SK-N-SH (cell line): ENCODE measurements around the gene GNA14. TPM values are rescaled to one million over a fixed set of nuclear protein-coding genes. Genes with fewer than 3 reads are reported as not detected.

Experiments
- CTCF ChIA-PET: fragments of 300-600, 350-600 bp; formaldehyde crosslinking; extraction: SDS; loops from one replicate; lab custom pipeline; 2021; lab: Yijun Ruan, JAX
- POLR2A ChIA-PET: fragments of 350-600 bp; sonication (Branson Sonifier 250); formaldehyde crosslinking; extraction: SDS; loops from one replicate; lab custom pipeline; 2020; ENCODE audit warnings: antibody characterized with exemption, inconsistent platforms; lab: Yijun Ruan, JAX
- DNase-seq: peaks from one replicate; pipeline ENCODE4 v3.0.0; 2012
- H2AFZ ChIP-seq: fragments of 200-600 bp; sonication (generic); 2 replicates; pipeline ENCODE4 v1.8.1; 2016; ENCODE audit warnings: antibody characterized with exemption, mild to moderate bottlenecking, low read depth
- H3F3A ChIP-seq: fragments of 200-600 bp; sonication (generic); replicated peaks from 2 replicates; pipeline ENCODE3; 2016; ENCODE audit warnings: antibody characterized with exemption, mild to moderate bottlenecking; ENCODE audit not compliant: insufficient read depth
- H3K27ac ChIP-seq, 2 experiments: fragments of 200-500 bp in 1 of 2; fragments of 200-600 bp in 1 of 2; sonication (Bioruptor generic) in 1 of 2; sonication (generic), shearing (Covaris generic) in 1 of 2; 2 replicates each; pipeline versions ENCODE4 v1.5.1 to v1.6.1; 2014 to 2016; ENCODE audit warnings: low read depth in 2 of 2, inconsistent platforms in 1 of 2, low read length in 1 of 2, mild to moderate bottlenecking in 1 of 2, mixed read lengths in 1 of 2
- H3K27me3 ChIP-seq: fragments of 200-600 bp; sonication (generic), shearing (Covaris generic); 2 replicates; pipeline ENCODE4 v1.6.1; 2016; ENCODE audit warnings: mixed run types; ENCODE audit not compliant: insufficient read depth
- H3K36me3 ChIP-seq, 2 experiments: fragments of 200-500 bp in 1 of 2; fragments of 200-600 bp in 1 of 2; sonication (Bioruptor generic) in 1 of 2; sonication (generic) in 1 of 2; replicated peaks in 1 of 2; 2 replicates each; pipeline versions ENCODE3 to v1.5.1; 2014 to 2016; ENCODE audit warnings: low read length in 1 of 2, mild to moderate bottlenecking in 1 of 2; ENCODE audit not compliant: insufficient read depth in 2 of 2, control insufficient read depth in 1 of 2
- H3K4me1 ChIP-seq, 2 experiments: fragments of 200-500 bp in 1 of 2; fragments of 200-600 bp in 1 of 2; sonication (Bioruptor generic) in 1 of 2; sonication (generic), shearing (Covaris generic) in 1 of 2; 2 replicates each; pipeline versions ENCODE4 v1.5.1 to v1.6.1; 2014 to 2016; ENCODE audit warnings: low read depth in 1 of 2, low read length in 1 of 2, mixed run types in 1 of 2; ENCODE audit not compliant: insufficient read depth in 2 of 2, control insufficient read depth in 1 of 2
- H3K4me2 ChIP-seq: fragments of 200-600 bp; sonication (generic), shearing (Covaris generic); 2 replicates; pipeline ENCODE4 v1.6.1; 2017; ENCODE audit warnings: mixed run types
- H3K4me3 ChIP-seq, 2 experiments: fragments of 200-500 bp in 1 of 2; fragments of 200-600 bp in 1 of 2; sonication (Bioruptor generic) in 1 of 2; sonication (generic), shearing (Covaris generic) in 1 of 2; 2 replicates each; pipeline versions ENCODE4 v1.5.1 to v1.8.1; 2014 to 2016; ENCODE audit warnings: low read depth in 2 of 2, inconsistent platforms in 1 of 2, low read length in 1 of 2, mild to moderate bottlenecking in 1 of 2, mixed read lengths in 1 of 2, moderate library complexity in 1 of 2
- H3K79me2 ChIP-seq: fragments of 200-600 bp; sonication (generic); 2 replicates; pipeline ENCODE4 v1.8.1; 2017; ENCODE audit warnings: mild to moderate bottlenecking; ENCODE audit not compliant: insufficient read depth
- H3K9ac ChIP-seq: fragments of 200-600 bp; sonication (generic); 2 replicates; pipeline ENCODE4 v1.6.1; 2017; ENCODE audit warnings: mixed run types
- H3K9me2 ChIP-seq: fragments of 200-600 bp; sonication (generic); 2 replicates; pipeline ENCODE4 v1.6.1; 2017; ENCODE audit warnings: mixed run types
- H3K9me3 ChIP-seq: fragments of 200-600 bp; sonication (generic); 2 replicates; pipeline ENCODE4 v1.6.1; 2017; ENCODE audit warnings: mixed run types, mild to moderate bottlenecking, moderate library complexity
- H4K20me1 ChIP-seq: fragments of 200-600 bp; sonication (generic); 2 replicates; pipeline ENCODE4 v1.6.1; 2017; ENCODE audit warnings: mild to moderate bottlenecking, mixed run types; ENCODE audit not compliant: insufficient read depth
- CHD2 ChIP-seq: fragments of 150-350 bp; IDR thresholded peaks from 2 replicates; pipeline ENCODE4 v1.6.1; 2018; ENCODE audit warnings: low read length; ENCODE audit not compliant: partially characterized antibody
- EP300 ChIP-seq, 2 experiments: IDR thresholded peaks; 2 replicates each; pipeline versions ENCODE4 v1.4.0 to v1.6.1; 2012; ENCODE audit warnings: borderline replicate concordance in 1 of 2, low read depth in 1 of 2, low read length in 1 of 2
- EZH2phosphoT487 ChIP-seq: fragments of 200-600 bp; sonication (generic); IDR thresholded peaks from 2 replicates; pipeline ENCODE4 v1.6.1; 2017; ENCODE audit warnings: low read depth, mixed run types, mild to moderate bottlenecking, antibody characterized with exemption, moderate library complexity, borderline replicate concordance
- FOXJ3 ChIP-seq: sonication (generic); formaldehyde crosslinking; IDR thresholded peaks from 2 replicates; pipeline ENCODE4 v1.5.1; 2020; ENCODE audit warnings: mild to moderate bottlenecking, missing genetic modification reagents
- GATA2 ChIP-seq: sonication (generic); formaldehyde crosslinking; IDR thresholded peaks from 2 replicates; pipeline ENCODE4 v1.5.0; 2020; ENCODE audit warnings: mild to moderate bottlenecking, missing genetic modification reagents
- JUND ChIP-seq: IDR thresholded peaks from 2 replicates; pipeline ENCODE4 v1.4.0; 2012
- MXI1 ChIP-seq: IDR thresholded peaks from 2 replicates; pipeline ENCODE4 v1.6.1; 2012; ENCODE audit warnings: mild to moderate bottlenecking, low read depth, low read length, improper control_type of control experiment
- RAD21 ChIP-seq: IDR thresholded peaks from 2 replicates; pipeline ENCODE4 v1.6.1; 2012; ENCODE audit warnings: mild to moderate bottlenecking, low read length
- RXRA ChIP-seq: IDR thresholded peaks from 2 replicates; pipeline ENCODE4 v1.4.0; 2012; ENCODE audit warnings: low read depth, mild to moderate bottlenecking, borderline replicate concordance
- SMC3 ChIP-seq: IDR thresholded peaks from 2 replicates; pipeline ENCODE4 v1.6.1; 2012; ENCODE audit warnings: low read depth, low read length, improper control_type of control experiment
- TAF1 ChIP-seq: IDR thresholded peaks from 2 replicates; pipeline ENCODE4 v1.6.1; 2012; ENCODE audit warnings: low read depth, mild to moderate bottlenecking, low read length, moderate library complexity, borderline replicate concordance
- TEAD4 ChIP-seq: IDR thresholded peaks from 2 replicates; pipeline ENCODE4 v1.4.0; 2012; ENCODE audit warnings: mild to moderate bottlenecking, borderline replicate concordance; ENCODE audit not compliant: insufficient read depth
- WGBS: methylation state at CpG from one replicate; pipeline ENCODE4 v1.1.6; 2017; ENCODE audit warnings: low lambda C conversion rate; 5-methylcytosine and 5-hydroxymethylcytosine counted together
- polyA plus RNA-seq, 3 experiments: library from polyadenylated mRNA; depleted of rRNA; stranded (reverse); fragments of >200 nt; gene quantifications; 2 replicates each; pipeline ENCODE4 v1.2.3, GENCODE V29; 2012
- TF ChIP-seq, protein P1 (sequence below): fragments of 150-350 bp; IDR thresholded peaks from 2 replicates; pipeline ENCODE4 v1.6.1; 2016; ENCODE audit warnings: mild to moderate bottlenecking, low read depth, low read length
- TF ChIP-seq, protein P2 (sequence below): IDR thresholded peaks from 2 replicates; pipeline ENCODE4 v1.4.0; 2012; ENCODE audit warnings: low read depth, borderline replicate concordance
- TF ChIP-seq, protein P3 (sequence below): fragments of 150-350 bp; IDR thresholded peaks from 2 replicates; pipeline ENCODE4 v1.6.1; 2017; ENCODE audit warnings: antibody characterized with exemption, low read length, low read depth, borderline replicate concordance

The GNA14 gene
- polyA plus RNA-seq, 1 of the 3 experiments (the other 2 are of a cell fraction), result 0.15 TPM

DNA sequence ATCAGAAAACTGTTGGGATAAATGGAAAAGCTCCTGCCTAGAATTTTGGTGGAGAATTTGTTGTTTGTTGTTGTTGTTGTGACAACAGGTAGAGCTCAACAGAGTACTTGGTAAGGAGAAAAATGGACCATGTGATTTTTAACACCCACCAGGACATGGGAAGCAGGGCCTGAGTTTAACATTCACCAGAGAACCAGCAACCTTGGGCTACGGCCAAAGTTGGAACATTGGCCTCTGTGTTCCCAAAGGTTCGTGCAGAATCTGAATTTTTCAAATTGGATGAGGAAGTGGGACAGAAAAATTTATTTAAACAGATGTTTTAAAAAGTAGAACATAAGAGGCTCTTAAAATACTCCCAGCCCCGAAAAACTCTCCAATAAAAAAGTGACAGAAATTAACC is 127.0 kb downstream of the GNA14 start (continued):
- TF ChIP-seq CHD2, result no peak

DNA sequence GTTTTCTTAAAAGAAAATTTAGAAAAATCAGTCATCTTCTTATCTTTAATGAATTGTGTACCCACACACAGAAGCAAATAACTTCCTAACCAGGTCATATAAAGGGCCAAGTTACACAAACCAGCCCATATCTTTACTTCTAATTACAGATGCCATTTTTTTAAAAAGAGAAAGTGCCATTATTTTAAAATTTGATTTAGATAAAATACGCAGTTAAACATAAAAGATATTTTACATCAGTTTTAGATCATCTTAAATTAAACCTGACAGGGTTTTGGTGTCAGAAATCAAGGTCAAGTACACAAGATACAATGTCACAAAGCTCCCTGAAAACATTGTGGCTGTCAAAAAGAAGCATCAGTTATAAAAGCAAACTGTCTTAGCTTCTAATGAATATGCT is 129.4 kb downstream of the GNA14 start:
- Histone ChIP-seq H3K4me2 (no peak overlapping the region), H3K36me3 (no peaks in the 10 kb centered on the region), H2AFZ (no peak overlapping the region), H3K9me3 (no peaks in the 10 kb centered on the region), H3F3A (no peaks in the 10 kb centered on the region), H3K4me1 (peaks cover 0 to 3% of the 10 kb centered on the region in 2 experiments; a peak in 1 of 4 replicates), H3K79me2 (no peaks in the 10 kb centered on the region), H4K20me1 (no peaks in the 10 kb centered on the region), H3K4me3 (no peak overlapping the region), H3K27ac (no peak overlapping the region), H3K9me2 (no peaks in the 10 kb centered on the region), H3K27me3 (no peaks in the 10 kb centered on the region), H3K9ac (no peak overlapping the region)
- ChIA-PET POLR2A (no interaction called here), CTCF (interaction anchor here (1.3 kb wide), 1 partner anchor 30 kb away, joined by 3 read pairs; no protein-coding TSS in a partner anchor)
- WGBS, result 54% methylated on average over 1 of the region's 1 CpG
- DNase-seq, result no peak
- TF ChIP-seq SMC3 (no peak), GATA2 (0 out of 2 replicates have a peak, but pooled peaks have one; percentile 7)

DNA sequence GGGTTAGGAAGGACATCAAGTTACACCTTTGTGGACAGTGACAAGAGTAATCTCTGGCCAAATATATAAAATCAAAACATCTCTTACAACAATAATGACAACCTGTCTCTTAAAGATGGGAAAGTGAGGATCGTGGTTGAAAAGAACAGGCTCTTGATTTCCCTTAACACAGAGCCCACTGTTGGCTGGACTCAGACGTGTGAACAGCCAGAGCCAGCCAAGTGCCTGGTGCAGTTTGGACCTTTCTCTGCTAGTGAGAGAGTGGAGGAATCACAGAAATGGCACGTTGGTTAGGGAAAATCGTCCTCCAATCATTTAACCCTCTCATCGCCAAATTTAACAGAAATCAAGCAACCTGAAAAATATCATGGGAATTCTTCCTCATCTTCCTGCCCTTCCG is 131.3 kb downstream of the GNA14 start:
- Histone ChIP-seq H3K27ac (no peak overlapping the region), H4K20me1 (no peaks in the 10 kb centered on the region), H3K4me3 (no peak overlapping the region), H3K36me3 (no peaks in the 10 kb centered on the region), H3K4me2 (no peak overlapping the region), H3K79me2 (no peaks in the 10 kb centered on the region), H3K9me2 (no peaks in the 10 kb centered on the region), H3K4me1 (peaks cover 3 to 8% of the 10 kb centered on the region in 2 experiments; a peak in 2 of 4 replicates), H3K27me3 (no peaks in the 10 kb centered on the region), H3K9me3 (no peaks in the 10 kb centered on the region), H3F3A (no peaks in the 10 kb centered on the region), H2AFZ (no peak overlapping the region), H3K9ac (no peak overlapping the region)
- POLR2A ChIA-PET, result no interaction called here
- TF ChIP-seq EZH2phosphoT487, result no peak
- TF ChIP-seq, protein P1, sequence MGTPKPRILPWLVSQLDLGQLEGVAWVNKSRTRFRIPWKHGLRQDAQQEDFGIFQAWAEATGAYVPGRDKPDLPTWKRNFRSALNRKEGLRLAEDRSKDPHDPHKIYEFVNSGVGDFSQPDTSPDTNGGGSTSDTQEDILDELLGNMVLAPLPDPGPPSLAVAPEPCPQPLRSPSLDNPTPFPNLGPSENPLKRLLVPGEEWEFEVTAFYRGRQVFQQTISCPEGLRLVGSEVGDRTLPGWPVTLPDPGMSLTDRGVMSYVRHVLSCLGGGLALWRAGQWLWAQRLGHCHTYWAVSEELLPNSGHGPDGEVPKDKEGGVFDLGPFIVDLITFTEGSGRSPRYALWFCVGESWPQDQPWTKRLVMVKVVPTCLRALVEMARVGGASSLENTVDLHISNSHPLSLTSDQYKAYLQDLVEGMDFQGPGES, result no peak
- TF ChIP-seq JUND, result no peak
- no peak for TF ChIP-seq GATA2
- no peak for TF ChIP-seq MXI1
- TF ChIP-seq FOXJ3 (CRISPR knock-in tag), result no peak
- TF ChIP-seq, protein P2, sequence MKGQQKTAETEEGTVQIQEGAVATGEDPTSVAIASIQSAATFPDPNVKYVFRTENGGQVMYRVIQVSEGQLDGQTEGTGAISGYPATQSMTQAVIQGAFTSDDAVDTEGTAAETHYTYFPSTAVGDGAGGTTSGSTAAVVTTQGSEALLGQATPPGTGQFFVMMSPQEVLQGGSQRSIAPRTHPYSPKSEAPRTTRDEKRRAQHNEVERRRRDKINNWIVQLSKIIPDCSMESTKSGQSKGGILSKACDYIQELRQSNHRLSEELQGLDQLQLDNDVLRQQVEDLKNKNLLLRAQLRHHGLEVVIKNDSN, result no peak
- TF ChIP-seq EP300 (IDR thresholded peaks at IDR 0.05; ENCODE audit: borderline replicate concordance in 1 of 2, low read depth in 1 of 2, low read length in 1 of 2), result no peak
- TF ChIP-seq, protein P3, sequence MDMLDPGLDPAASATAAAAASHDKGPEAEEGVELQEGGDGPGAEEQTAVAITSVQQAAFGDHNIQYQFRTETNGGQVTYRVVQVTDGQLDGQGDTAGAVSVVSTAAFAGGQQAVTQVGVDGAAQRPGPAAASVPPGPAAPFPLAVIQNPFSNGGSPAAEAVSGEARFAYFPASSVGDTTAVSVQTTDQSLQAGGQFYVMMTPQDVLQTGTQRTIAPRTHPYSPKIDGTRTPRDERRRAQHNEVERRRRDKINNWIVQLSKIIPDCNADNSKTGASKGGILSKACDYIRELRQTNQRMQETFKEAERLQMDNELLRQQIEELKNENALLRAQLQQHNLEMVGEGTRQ, result no peak
- no peak for TF ChIP-seq RAD21
- TF ChIP-seq TEAD4, result no peak
- no peak for TF ChIP-seq TAF1
- TF ChIP-seq RXRA, result no peak
- 63% methylated on average over 6 of the region's 6 CpGs for WGBS
- DNase-seq, result no peak
- CTCF ChIA-PET, result no interaction called here
